H1 (cell line): ENCODE results near the gene BLMH. TPM values are rescaled to one million over a fixed set of nuclear protein-coding genes. Genes with fewer than 3 reads are reported as not detected.

ENCODE experiments used
- CTCF ChIA-PET: fragments of 300-600 bp; sonication (Branson Sonifier 250); formaldehyde crosslinking; loops from one replicate; lab custom pipeline; 2021; ENCODE audit not compliant: partially characterized antibody; lab: Charles Lee
- POLR2A ChIA-PET: fragments of 300-600 bp; sonication (Branson Sonifier 250); formaldehyde crosslinking; loops from one replicate; lab custom pipeline; 2021; ENCODE audit warnings: inconsistent platforms; ENCODE audit not compliant: partially characterized antibody; lab: Charles Lee
- DNase-seq, 2 experiments: peaks; one replicate each; pipeline versions ENCODE4 v3.0.0 to v3.0.0-alpha.2; 2010 to 2022; ENCODE audit warnings: low spot score in 2 of 2, low read depth in 1 of 2, mixed read lengths in 1 of 2
- FAIRE-seq: peaks from 2 replicates; lab custom pipeline; 2011; peaks lifted over from hg19 to GRCh38; lab: Jason Lieb, UNC
- H2AFZ ChIP-seq: 2 replicates; pipeline ENCODE4 v1.8.1; 2012; ENCODE audit warnings: low read length, inconsistent platforms
- H2AK5ac ChIP-seq: 2 replicates; pipeline ENCODE4 v1.6.1; 2013; ENCODE audit warnings: low read depth, low read length
- H2BK120ac ChIP-seq: replicated peaks from 2 replicates; pipeline ENCODE3; 2013; ENCODE audit warnings: low read depth, low read length, inconsistent platforms
- H2BK12ac ChIP-seq: 2 replicates; pipeline ENCODE4 v1.6.1; 2013; ENCODE audit warnings: low read depth, low read length
- H2BK15ac ChIP-seq: 2 replicates; pipeline ENCODE4 v1.6.1; 2013; ENCODE audit warnings: low read length
- H2BK20ac ChIP-seq: 2 replicates; pipeline ENCODE4 v1.6.1; 2013; ENCODE audit warnings: low read length
- H2BK5ac ChIP-seq: 2 replicates; pipeline ENCODE4 v1.6.1; 2013; ENCODE audit warnings: low read depth, low read length
- H3K14ac ChIP-seq: 2 replicates; pipeline ENCODE4 v1.6.1; 2013; ENCODE audit warnings: inconsistent platforms; ENCODE audit not compliant: insufficient read length
- H3K18ac ChIP-seq: 2 replicates; pipeline ENCODE4 v1.6.1; 2013; ENCODE audit warnings: low read length; ENCODE audit errors: extremely low read depth
- H3K23ac ChIP-seq: 2 replicates; pipeline ENCODE4 v1.6.1; 2013; ENCODE audit warnings: inconsistent platforms; ENCODE audit not compliant: insufficient read length
- H3K23me2 ChIP-seq: 2 replicates; pipeline ENCODE4 v1.6.1; 2013; ENCODE audit warnings: low read depth, low read length
- H3K27ac ChIP-seq: 2 replicates; pipeline ENCODE4 v1.6.1; 2011; ENCODE audit warnings: low read depth, low read length, inconsistent platforms
- H3K27me3 ChIP-seq, 4 experiments: replicated peaks in 1 of 4; 1 replicate in 1 of 4; 2 replicates in 3 of 4; pipeline versions ENCODE4 v1.6.1 to v1.8.1; 2011 to 2013; ENCODE audit warnings: low read length in 3 of 4, mild to moderate bottlenecking in 3 of 4, inconsistent platforms in 2 of 4, mixed read lengths in 2 of 4, moderate library complexity in 1 of 4; ENCODE audit not compliant: control insufficient read depth in 3 of 4, insufficient read depth in 3 of 4; ENCODE audit errors: extremely low read depth in 1 of 4
- H3K36me3 ChIP-seq, 4 experiments: 2 replicates each; pipeline versions ENCODE4 v1.6.1 to v1.8.1; 2011 to 2013; ENCODE audit warnings: mild to moderate bottlenecking in 4 of 4, low read length in 3 of 4, moderate library complexity in 2 of 4, control low read depth in 1 of 4, inconsistent platforms in 1 of 4; ENCODE audit not compliant: insufficient read depth in 4 of 4, control insufficient read depth in 2 of 4
- H3K4ac ChIP-seq: replicated peaks from 2 replicates; pipeline ENCODE3; 2013; ENCODE audit warnings: low read length, low read depth, mixed read lengths, inconsistent platforms; ENCODE audit not compliant: insufficient read length
- H3K4me1 ChIP-seq, 4 experiments: replicated peaks in 1 of 4; 1 replicate in 1 of 4; 2 replicates in 3 of 4; pipeline versions ENCODE4 v1.6.1 to v1.8.1; 2011 to 2013; ENCODE audit warnings: low read length in 3 of 4, inconsistent platforms in 2 of 4, mixed read lengths in 1 of 4; ENCODE audit not compliant: insufficient read depth in 4 of 4, control insufficient read depth in 3 of 4
- H3K4me2 ChIP-seq, 2 experiments: 2 replicates each; pipeline versions ENCODE4 v1.6.1 to v1.8.1; 2011 to 2013; ENCODE audit warnings: low read depth in 2 of 2, low read length in 2 of 2, control low read depth in 1 of 2, inconsistent platforms in 1 of 2, mild to moderate bottlenecking in 1 of 2; ENCODE audit not compliant: insufficient read depth in 1 of 2
- H3K4me3 ChIP-seq, 4 experiments: fragments of 200-600, 300-600 bp in 1 of 4; sonication (generic), shearing (Covaris generic), sonication (Bioruptor Twin) in 1 of 4; 2 replicates each; pipeline versions ENCODE4 v1.5.1 to v1.8.1; 2011 to 2016; ENCODE audit warnings: low read length in 4 of 4, low read depth in 3 of 4, control low read depth in 2 of 4, inconsistent platforms in 2 of 4, mild to moderate bottlenecking in 2 of 4, mixed read lengths in 1 of 4, moderate library complexity in 1 of 4; ENCODE audit not compliant: insufficient read depth in 2 of 4; ENCODE audit errors: extremely low read depth in 1 of 4
- H3K56ac ChIP-seq: replicated peaks from 2 replicates; pipeline ENCODE3; 2013; ENCODE audit warnings: low read depth, mild to moderate bottlenecking, mixed read lengths, low read length, inconsistent platforms; ENCODE audit not compliant: insufficient read length
- H3K79me1 ChIP-seq: 2 replicates; pipeline ENCODE4 v1.6.1; 2013; ENCODE audit warnings: low read depth, low read length, control low read depth
- H3K79me2 ChIP-seq, 2 experiments: 2 replicates each; pipeline versions ENCODE4 v1.6.1 to v1.8.1; 2012 to 2013; ENCODE audit warnings: low read length in 2 of 2, mild to moderate bottlenecking in 2 of 2, inconsistent platforms in 1 of 2; ENCODE audit not compliant: insufficient read depth in 2 of 2, control insufficient read depth in 1 of 2
- H3K9ac ChIP-seq, 4 experiments: replicated peaks in 1 of 4; 1 replicate in 1 of 4; 2 replicates in 3 of 4; pipeline versions ENCODE4 v1.6.1 to v1.8.1; 2011 to 2013; ENCODE audit warnings: low read depth in 3 of 4, low read length in 3 of 4, control low read depth in 2 of 4, mild to moderate bottlenecking in 2 of 4, moderate library complexity in 2 of 4, inconsistent platforms in 1 of 4; ENCODE audit errors: extremely low read depth in 1 of 4
- H3K9me3 ChIP-seq, 2 experiments: 2 replicates each; pipeline versions ENCODE4 v1.6.1 to v1.8.1; 2012 to 2013; ENCODE audit warnings: mild to moderate bottlenecking in 2 of 2, moderate library complexity in 2 of 2, control low read depth in 1 of 2, inconsistent platforms in 1 of 2, low read depth in 1 of 2, low read length in 1 of 2, mixed read lengths in 1 of 2; ENCODE audit not compliant: insufficient read depth in 2 of 2
- H4K20me1 ChIP-seq, 2 experiments: replicated peaks in 1 of 2; 2 replicates each; pipeline versions ENCODE3 to v1.8.1; 2011 to 2013; ENCODE audit warnings: inconsistent platforms in 2 of 2, low read length in 2 of 2, mild to moderate bottlenecking in 1 of 2; ENCODE audit not compliant: insufficient read depth in 2 of 2, control insufficient read depth in 1 of 2
- H4K5ac ChIP-seq: 2 replicates; pipeline ENCODE4 v1.6.1; 2013; ENCODE audit warnings: low read length, low read depth, mixed read lengths, inconsistent platforms; ENCODE audit not compliant: insufficient read length
- H4K8ac ChIP-seq: 2 replicates; pipeline ENCODE4 v1.8.0; 2013; ENCODE audit warnings: mild to moderate bottlenecking, moderate library complexity, low read length, inconsistent platforms; ENCODE audit not compliant: insufficient read depth; ENCODE audit errors: extremely low read depth
- H4K91ac ChIP-seq: replicated peaks from 2 replicates; pipeline ENCODE3; 2013; ENCODE audit warnings: low read length, mixed read lengths, inconsistent platforms; ENCODE audit not compliant: insufficient read length
- CHD2 ChIP-seq: IDR thresholded peaks from 2 replicates; pipeline ENCODE4 v1.6.1; 2012; ENCODE audit warnings: low read length, improper control_type of control experiment
- CTBP2 ChIP-seq: IDR thresholded peaks from 2 replicates; pipeline ENCODE4 v1.7.0; 2011; ENCODE audit warnings: borderline replicate concordance, mild to moderate bottlenecking, moderate library complexity, mixed read lengths, low read length; ENCODE audit not compliant: insufficient read depth, insufficient read length
- E2F6 ChIP-seq: IDR thresholded peaks from 2 replicates; pipeline ENCODE4 v1.6.1; 2012; ENCODE audit warnings: inconsistent platforms
- JUN ChIP-seq: IDR thresholded peaks from 2 replicates; pipeline ENCODE4 v1.6.1; 2011; ENCODE audit warnings: low read depth, mild to moderate bottlenecking, improper control_type of control experiment, low read length
- MAFK ChIP-seq: IDR thresholded peaks from 2 replicates; pipeline ENCODE4 v1.6.1; 2012; ENCODE audit warnings: low read depth, mild to moderate bottlenecking, improper control_type of control experiment, low read length
- NANOG ChIP-seq: IDR thresholded peaks from 2 replicates; pipeline ENCODE4 v1.6.1; 2011; ENCODE audit warnings: low read length, low read depth, mild to moderate bottlenecking, inconsistent platforms; ENCODE audit not compliant: insufficient read depth, poor library complexity, severe bottlenecking
- POLR2A ChIP-seq, 2 experiments: IDR thresholded peaks; 1 replicate in 1 of 2; 2 replicates in 1 of 2; pipeline ENCODE4 v1.6.1; 2011; ENCODE audit warnings: low read depth in 2 of 2, low read length in 2 of 2, mild to moderate bottlenecking in 2 of 2; ENCODE audit errors: control extremely low read depth in 1 of 2
- RFX5 ChIP-seq: IDR thresholded peaks from 2 replicates; pipeline ENCODE4 v1.6.1; 2011; ENCODE audit warnings: low read depth, low read length, improper control_type of control experiment, borderline replicate concordance
- SIRT6 ChIP-seq: IDR thresholded peaks from one replicate; pipeline ENCODE4 v1.7.1; 2012; ENCODE audit warnings: low read length, inconsistent platforms
- SP1 ChIP-seq: IDR thresholded peaks from 2 replicates; pipeline ENCODE4 v1.6.1; 2011; ENCODE audit warnings: low read depth, low read length
- TCF12 ChIP-seq: IDR thresholded peaks from 2 replicates; pipeline ENCODE4 v1.6.1; 2011; ENCODE audit warnings: low read depth, mild to moderate bottlenecking, low read length
- WGBS, 2 experiments: shearing (Covaris generic) in 1 of 2; methylation state at CpG; one replicate each; pipeline versions ENCODE4 v1.1.6 to v1.1.7; 2013 to 2015; ENCODE audit warnings: low lambda C conversion rate in 2 of 2, mixed read lengths in 2 of 2, inconsistent platforms in 1 of 2, low coverage in 1 of 2, missing lambda C conversion rate in 1 of 2; ENCODE audit not compliant: insufficient replicate concordance in 2 of 2, insufficient coverage in 1 of 2, insufficient read length in 1 of 2; ENCODE audit errors: extremely low coverage in 1 of 2, missing lambda C conversion rate in 1 of 2; 5-methylcytosine and 5-hydroxymethylcytosine counted together
- polyA plus RNA-seq, 7 experiments: library from polyadenylated mRNA; depleted of rRNA in 3 of 7; stranded (reverse) in 5 of 7; unstranded in 2 of 7; fragments of >200 nt in 5 of 7; fragments of 200-250 nt in 2 of 7; gene quantifications; 1 replicate in 5 of 7; 2 replicates in 1 of 7; 4 replicates in 1 of 7; pipeline versions ENCODE4 v1.2.1 to v1.2.3, GENCODE V29; 2011 to 2013; ENCODE audit warnings: missing spikeins in 2 of 7, mixed read lengths in 2 of 7
- total RNA-seq: library from RNA; stranded (reverse); fragmentation: NEBNext Ultra II Directional; extraction: Animal tissue kit (Norgen Biotek cat#: 25700); gene quantifications from 2 replicates; pipeline ENCODE4 v1.2.1, GENCODE V29; 2021

Gene BLMH
- total and polyA plus RNA-seq, 2 of the 8 experiments (the other 6 are each of a cell fraction or from before 2014, with no cell fraction given) = 18.2 to 74.3 TPM

DNA sequence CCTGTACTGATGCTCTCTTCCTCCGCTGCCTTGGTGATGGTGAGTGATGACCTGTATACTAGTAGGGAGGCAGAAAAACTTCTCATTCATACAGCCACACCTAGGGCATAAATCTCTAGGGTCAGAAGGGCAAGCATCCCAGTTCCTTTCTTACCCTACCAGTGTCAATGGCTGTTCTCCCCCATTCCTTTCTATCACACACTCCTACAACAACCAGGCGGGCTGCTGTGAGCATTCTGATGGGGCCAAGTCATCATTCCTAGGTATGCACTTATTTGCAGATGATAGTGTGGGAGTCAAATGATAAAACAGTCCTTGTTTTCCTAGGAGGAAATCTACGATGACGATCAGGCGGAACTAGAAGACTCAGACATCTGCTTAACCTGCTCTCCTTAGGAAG, 42.3 kb downstream of the BLMH start:
- no peak overlapping the region for H4K91ac ChIP-seq
- FAIRE-seq = no peak

More for the DNA sequence above, 42.3 kb downstream of the BLMH start:
- Histone ChIP-seq H2AK5ac (no peak overlapping the region), H2AFZ (no peak overlapping the region), H2BK12ac (no peak overlapping the region), H2BK15ac (no peak overlapping the region), H3K4me1 (no peaks in the 10 kb centered on the region), H3K9ac (no peak overlapping the region), H4K8ac (no peak overlapping the region), H3K14ac (no peak overlapping the region), H3K79me2 (no peaks in the 10 kb centered on the region), H4K5ac (no peak overlapping the region), H3K56ac (no peak overlapping the region), H2BK20ac (no peak overlapping the region), H2BK5ac (no peak overlapping the region), H3K18ac (no peak overlapping the region), H3K27me3 (no peaks in the 10 kb centered on the region), H3K23me2 (no peaks in the 10 kb centered on the region), H3K4me3 (no peak overlapping the region), H3K4ac (no peak overlapping the region), H3K27ac (no peak overlapping the region), H3K4me2 (no peak overlapping the region), H3K36me3 (peaks cover 0 to 14% (median 6%) of the 10 kb centered on the region in 4 experiments; a peak in 5 of 8 replicates), H2BK120ac (no peak overlapping the region), H3K79me1 (no peaks in the 10 kb centered on the region), H3K9me3 (no peaks in the 10 kb centered on the region), H4K20me1 (no peaks in the 10 kb centered on the region), H3K23ac (no peak overlapping the region)
- ChIA-PET CTCF (interaction anchor here (0.8 kb wide), 1 partner anchor 16 kb away, joined by 3 read pairs; no protein-coding TSS in a partner anchor), POLR2A (no interaction called here)
- WGBS, 2 experiments = 97% methylated on average over 5 of the region's 5 CpGs; no CpG with 5 or more reads in 1 of the 2 experiments
- TF ChIP-seq NANOG = no peak
- TF ChIP-seq E2F6 = no peak
- TF ChIP-seq MAFK = no peak
- no peak for TF ChIP-seq RFX5
- TF ChIP-seq SIRT6 = no peak
- TF ChIP-seq CHD2 = no peak
- TF ChIP-seq JUN = no peak
- TF ChIP-seq TCF12 = no peak
- TF ChIP-seq POLR2A (IDR thresholded peaks at IDR 0.05; ENCODE audit: control extremely low read depth in 1 of 2, low read depth in 2 of 2, low read length in 2 of 2) = no peak
- TF ChIP-seq SP1 = no peak
- TF ChIP-seq CTBP2 = no peak
- no peak for DNase-seq
